ENCODE measurements around the gene IGF2R. TPM values are rescaled to one million over a fixed set of nuclear protein-coding genes. Genes with fewer than 3 reads are reported as not detected.

The IGF2R gene
- total RNA-seq, 1 experiment from 2014 or later: 75.3 TPM

- TF ChIP-seq ZNF512 (CRISPR knock-in tag; IDR thresholded peaks at IDR 0.05; ENCODE audit: borderline replicate concordance): no peak
- no peak for TF ChIP-seq NFYB (CRISPR knock-in tag; conservative IDR thresholded peaks at IDR 0.05; ENCODE audit: low read depth)
- no peak for TF ChIP-seq MAX (CRISPR knock-in tag; IDR thresholded peaks at IDR 0.05)
Observed at GRCh38 chr6:160124007-160124406, 155.1 kb downstream of the IGF2R start (continued).

GRCh38 chr6:160124605-160125004 lies 155.7 kb downstream of the IGF2R start:
- DNase-seq (ENCODE audit: low spot score) (no peak), ATAC-seq (no peak)
- CTCF ChIA-PET: no interaction called here
- Mint-ChIP-seq H3K27me3 (ENCODE audit: low read depth) (peaks cover 11% of the 10 kb centered on the region), H3K9me3 (peaks cover 9% of the 10 kb centered on the region; the same call in 1 of the 2 replicates), H3K36me3 (no peaks in the 10 kb centered on the region), H3K27ac (no peak overlapping the region), H3K4me3 (no peak overlapping the region), H3K4me1 (no peaks in the 10 kb centered on the region)
- POLR2A ChIA-PET: no interaction called here
- TF ChIP-seq CBFB (CRISPR knock-in tag; IDR thresholded peaks at IDR 0.05; ENCODE audit: low read depth) (no peak), ZNF317 (CRISPR knock-in tag; IDR thresholded peaks at IDR 0.05; ENCODE audit: borderline replicate concordance, low read depth) (no peak), RORB (CRISPR knock-in tag; IDR thresholded peaks at IDR 0.05) (no peak), TP53 (CRISPR knock-in tag; IDR thresholded peaks at IDR 0.05) (no peak), ZNF532 (CRISPR knock-in tag; IDR thresholded peaks at IDR 0.05; ENCODE audit: borderline replicate concordance) (no peak), E2F4 (CRISPR knock-in tag; IDR thresholded peaks at IDR 0.05; ENCODE audit: borderline replicate concordance, low read depth) (no peak), MLX (CRISPR knock-in tag; IDR thresholded peaks at IDR 0.05) (no peak), FOXP4 (CRISPR knock-in tag; IDR thresholded peaks at IDR 0.05) (no peak), IRF2 (CRISPR knock-in tag; IDR thresholded peaks at IDR 0.05; ENCODE audit: borderline replicate concordance, low read depth) (no peak), ZNF281 (CRISPR knock-in tag; IDR thresholded peaks at IDR 0.05) (no peak), NFYB (CRISPR knock-in tag; conservative IDR thresholded peaks at IDR 0.05; ENCODE audit: low read depth) (no peak), ZNF512 (CRISPR knock-in tag; IDR thresholded peaks at IDR 0.05; ENCODE audit: borderline replicate concordance) (no peak), HMGXB4 (CRISPR knock-in tag; IDR thresholded peaks at IDR 0.05) (no peak)
